DOHH2 (cell line): ENCODE measurements around the gene TMEM94.

Experiments
- H3F3A ChIP-seq: fragments of 200-600 bp; sonication (generic), shearing (Covaris generic); 2 replicates; pipeline ENCODE4 v1.6.0; 2016; ENCODE audit warnings: antibody characterized with exemption, mild to moderate bottlenecking; ENCODE audit not compliant: control insufficient read depth, insufficient read depth
- H3K27ac ChIP-seq: fragments of 200-600 bp; sonication (generic); 2 replicates; pipeline ENCODE4 v1.5.1; 2014; ENCODE audit warnings: low read depth, mild to moderate bottlenecking, low read length, moderate library complexity
- H3K27me3 ChIP-seq: fragments of 200-600 bp; sonication (generic); 2 replicates; pipeline ENCODE4 v1.6.1; 2014; ENCODE audit warnings: mild to moderate bottlenecking, low read length, mixed read lengths; ENCODE audit not compliant: control insufficient read depth
- H3K36me3 ChIP-seq: fragments of 200-600 bp; sonication (generic); 2 replicates; pipeline ENCODE4 v1.6.1; 2014; ENCODE audit warnings: mild to moderate bottlenecking, low read length, moderate library complexity, mixed read lengths; ENCODE audit not compliant: control insufficient read depth
- H3K4me1 ChIP-seq: fragments of 200-600 bp; sonication (generic); 2 replicates; pipeline ENCODE4 v1.6.1; 2014; ENCODE audit warnings: mild to moderate bottlenecking, low read length, mixed read lengths; ENCODE audit not compliant: control insufficient read depth
- H3K4me2 ChIP-seq: fragments of 200-600 bp; sonication (generic); 2 replicates; pipeline ENCODE4 v1.6.0; 2014; ENCODE audit warnings: mild to moderate bottlenecking, low read length, moderate library complexity
- H3K4me3 ChIP-seq: fragments of 200-600 bp; sonication (generic); 2 replicates; pipeline ENCODE4 v1.5.1; 2014; ENCODE audit warnings: mild to moderate bottlenecking, low read length, mixed read lengths
- H3K79me2 ChIP-seq: fragments of 200-600 bp; sonication (generic); 2 replicates; pipeline ENCODE4 v1.6.1; 2014; ENCODE audit warnings: mild to moderate bottlenecking, low read length, mixed read lengths; ENCODE audit not compliant: control insufficient read depth
- H3K9me2 ChIP-seq: fragments of 200-600 bp; sonication (generic); replicated peaks from 2 replicates; pipeline ENCODE4 v1.6.1; 2014; ENCODE audit warnings: mild to moderate bottlenecking, low read length, mixed read lengths; ENCODE audit not compliant: control insufficient read depth
- H3K9me3 ChIP-seq: fragments of 200-600 bp; sonication (generic); 2 replicates; pipeline ENCODE4 v1.6.1; 2014; ENCODE audit warnings: antibody characterized with exemption, low read length, mixed read lengths; ENCODE audit not compliant: control insufficient read depth, insufficient read depth
- H4K20me1 ChIP-seq: fragments of 200-600 bp; sonication (generic); 2 replicates; pipeline ENCODE4 v1.6.0; 2014; ENCODE audit warnings: low read depth, mild to moderate bottlenecking, antibody characterized with exemption, low read length, moderate library complexity; ENCODE audit not compliant: control insufficient read depth, insufficient read depth
- CTCF ChIP-seq: fragments of 200-600 bp; sonication (generic); IDR thresholded peaks from one replicate; pipeline ENCODE4 v1.5.1; 2014; ENCODE audit warnings: antibody characterized with exemption, mild to moderate bottlenecking, low read depth, low read length; ENCODE audit not compliant: poor library complexity, severe bottlenecking
- EZH2phosphoT487 ChIP-seq: fragments of 200-600 bp; sonication (generic); IDR thresholded peaks from 2 replicates; pipeline ENCODE4 v1.6.1; 2017; ENCODE audit warnings: borderline replicate concordance, mild to moderate bottlenecking, antibody characterized with exemption, low read length, moderate library complexity, mixed read lengths

TMEM94 gene

GRCh38 chr17:75516255-75516618 lies 59.8 kb downstream of the TMEM94 start, which contains the start of gene TSEN54:
TSS of gene TSEN54 (plus strand) at chr17:75516528. CDS start at chr17:75516561, 33 bp downstream.
- peaks cover 30% of the 10 kb centered on the region for H3K4me1 ChIP-seq
- H4K20me1 ChIP-seq: peaks cover 5% of the 10 kb centered on the region; the same call in 1 of the 2 replicates
- TF ChIP-seq CTCF (no peak), EZH2phosphoT487 (no peak)
- no peak within 1 kb of the TSS for H3K27ac ChIP-seq
- no peaks in the 10 kb centered on the region for H3K9me3 ChIP-seq
- peaks cover 17% of the 10 kb centered on the region for H3K27me3 ChIP-seq
- H3K36me3 ChIP-seq: peaks cover 20% of the 10 kb centered on the region
- H3K79me2 ChIP-seq: peaks cover 20% of the 10 kb centered on the region
- H3K4me2 ChIP-seq: peak within 1 kb of the TSS; percentile 82
- H3K9me2 ChIP-seq: no peaks in the 10 kb centered on the region
- peak within 1 kb of the TSS; percentile 93 for H3K4me3 ChIP-seq
- no peaks in the 10 kb centered on the region; the same call in 1 of the 2 replicates for H3F3A ChIP-seq

- TF ChIP-seq CTCF: no peak
- TF ChIP-seq EZH2phosphoT487: no peak
- Histone ChIP-seq H3K9me3 (no peaks in the 10 kb centered on the region), H3K79me2 (peaks cover 20% of the 10 kb centered on the region), H3K9me2 (no peaks in the 10 kb centered on the region), H3K27ac (no peak overlapping the region), H4K20me1 (peaks cover 5% of the 10 kb centered on the region; the same call in 1 of the 2 replicates), H3K36me3 (peaks cover 21% of the 10 kb centered on the region), H3K4me1 (peaks cover 30% of the 10 kb centered on the region), H3K4me3 (peak overlapping the region; percentile 93), H3K27me3 (peaks cover 17% of the 10 kb centered on the region), H3K4me2 (peak overlapping the region; percentile 82), H3F3A (no peaks in the 10 kb centered on the region; the same call in 1 of the 2 replicates)
Measured at GRCh38 chr17:75516619-75517296, 60.3 kb downstream of the TMEM94 start.

- Histone ChIP-seq H4K20me1 (peaks cover 5% of the 10 kb centered on the region; the same call in 1 of the 2 replicates), H3K4me1 (peaks cover 30% of the 10 kb centered on the region), H3K27ac (no peak overlapping the region), H3K36me3 (peaks cover 26% of the 10 kb centered on the region), H3K27me3 (peaks cover 17% of the 10 kb centered on the region), H3K9me3 (no peaks in the 10 kb centered on the region), H3K79me2 (peaks cover 20% of the 10 kb centered on the region), H3K4me3 (peak overlapping the region; percentile 93), H3K9me2 (no peaks in the 10 kb centered on the region), H3K4me2 (peak overlapping the region; percentile 82), H3F3A (no peaks in the 10 kb centered on the region; the same call in 1 of the 2 replicates)
- TF ChIP-seq EZH2phosphoT487: no peak
- TF ChIP-seq CTCF: no peak
Measured at GRCh38 chr17:75517297-75517865, 60.9 kb downstream of the TMEM94 start.
